Glomerular visceral epithelial cell (primary cell): ENCODE measurements around the gene FOXF1.
A peak's percentile ranks its signal among the peaks of the same experiment; 100 is the strongest.

Source experiments
- DNase-seq: peaks from one replicate; pipeline ENCODE4 v3.0.0-alpha.2; 2016; ENCODE audit errors: extremely low spot score

The FOXF1 gene

GRCh38 chr16:86533767-86534351 lies 23.5 kb downstream of the FOXF1 start:
- no peak for DNase-seq

- DNase-seq, result no peak
Observed at GRCh38 chr16:86534779-86535615, 24.7 kb downstream of the FOXF1 start.

GRCh38 chr16:86536621-86537020 lies 26.3 kb downstream of the FOXF1 start:
- no peak for DNase-seq

- no peak for DNase-seq
Observed at GRCh38 chr16:86537486-86537885, 27.2 kb downstream of the FOXF1 start.

GRCh38 chr16:86538196-86538780 lies 28.0 kb downstream of the FOXF1 start:
- no peak for DNase-seq

GRCh38 chr16:86540894-86541293 lies 30.6 kb downstream of the FOXF1 start:
- DNase-seq, result no peak

- DNase-seq, result no peak
Observed at GRCh38 chr16:86541560-86541959, 31.2 kb downstream of the FOXF1 start.

GRCh38 chr16:86542756-86543750 lies 32.7 kb downstream of the FOXF1 start:
- DNase-seq, result no peak

GRCh38 chr16:86545481-86545880 lies 35.2 kb downstream of the FOXF1 start:
- no peak for DNase-seq

- no peak for DNase-seq
Observed at GRCh38 chr16:86545954-86546637, 35.8 kb downstream of the FOXF1 start.

GRCh38 chr16:86546638-86547013 lies 36.3 kb downstream of the FOXF1 start:
- no peak for DNase-seq

- no peak for DNase-seq
Observed at GRCh38 chr16:86547286-86547685, 37.0 kb downstream of the FOXF1 start.

GRCh38 chr16:86549076-86549892 lies 39.0 kb downstream of the FOXF1 start:
- DNase-seq, result no peak

GRCh38 chr16:86549893-86550190 lies 39.5 kb downstream of the FOXF1 start:
- DNase-seq, result no peak

GRCh38 chr16:86550281-86550680 lies 40.0 kb downstream of the FOXF1 start:
- DNase-seq, result no peak

GRCh38 chr16:86553356-86553755 lies 43.0 kb downstream of the FOXF1 start:
- no peak for DNase-seq

- DNase-seq, result no peak
Observed at GRCh38 chr16:86554599-86554916, 44.2 kb downstream of the FOXF1 start.

- peak; percentile 89 for DNase-seq
Observed at GRCh38 chr16:86554917-86555703, 44.8 kb downstream of the FOXF1 start, which contains the start of gene MTHFSD. Gene MTHFSD (minus strand): TSS chr16:86555235. CDS start chr16:86555184, 51 bp downstream.

- no peak for DNase-seq
Observed at GRCh38 chr16:86555704-86556075, 45.4 kb downstream of the FOXF1 start.

- no peak for DNase-seq
Observed at GRCh38 chr16:86556576-86556975, 46.2 kb downstream of the FOXF1 start.
